CD14-positive monocyte (primary cell): ENCODE results near the gene ATP2B1. TPM values are rescaled to one million over a fixed set of nuclear protein-coding genes. Genes with fewer than 3 reads are reported as not detected.

ENCODE experiments used
- DNase-seq, 3 donors: peaks; one replicate each; pipeline ENCODE4 v3.0.0-alpha.2; 2011 to 2022
- H2AFZ ChIP-seq: 2 replicates; pipeline ENCODE4 v1.6.0; 2012; ENCODE audit warnings: mild to moderate bottlenecking, low read depth, low read length, inconsistent platforms; ENCODE audit not compliant: insufficient read depth, poor library complexity, severe bottlenecking
- H3K27ac ChIP-seq, 2 donors: 1 replicate in 1 of 2; 2 replicates in 1 of 2; pipeline ENCODE4 v1.5.1; 2012 to 2013; ENCODE audit warnings: low read length in 2 of 2, control low read depth in 1 of 2, inconsistent platforms in 1 of 2, low read depth in 1 of 2, mild to moderate bottlenecking in 1 of 2
- H3K27me3 ChIP-seq, 2 donors: one replicate each; pipeline versions ENCODE4 v1.6.0 to v1.6.1; 2011 to 2013; ENCODE audit warnings: low read length in 2 of 2; ENCODE audit not compliant: control insufficient read depth in 2 of 2, insufficient read depth in 2 of 2
- H3K36me3 ChIP-seq, 2 donors: replicated peaks in 1 of 2; 1 replicate in 1 of 2; 2 replicates in 1 of 2; pipeline versions ENCODE4 v1.5.1 to v1.6.1; 2012 to 2013; ENCODE audit warnings: low read length in 2 of 2, control low read depth in 1 of 2, inconsistent platforms in 1 of 2, mild to moderate bottlenecking in 1 of 2; ENCODE audit not compliant: insufficient read depth in 2 of 2, control insufficient read depth in 1 of 2
- H3K4me1 ChIP-seq, 2 donors: 1 replicate in 1 of 2; 2 replicates in 1 of 2; pipeline versions ENCODE4 v1.5.1 to v1.6.1; 2012 to 2013; ENCODE audit warnings: low read length in 2 of 2, control low read depth in 1 of 2, inconsistent platforms in 1 of 2, mild to moderate bottlenecking in 1 of 2, moderate library complexity in 1 of 2; ENCODE audit not compliant: insufficient read depth in 2 of 2, control insufficient read depth in 1 of 2
- H3K4me2 ChIP-seq: replicated peaks from 2 replicates; pipeline ENCODE3; 2012; ENCODE audit warnings: low read length, moderate library complexity, mild to moderate bottlenecking; ENCODE audit not compliant: poor library complexity, severe bottlenecking; ENCODE audit errors: extremely low read depth
- H3K4me3 ChIP-seq, 3 experiments: fragments of 200-600 bp in 1 of 3; sonication (generic) in 1 of 3; replicated peaks in 1 of 3; 1 replicate in 2 of 3; 2 replicates in 1 of 3; pipeline ENCODE4 v1.5.1; 2011 to 2013; ENCODE audit warnings: low read length in 3 of 3, mild to moderate bottlenecking in 3 of 3, control low read depth in 2 of 3, low read depth in 2 of 3, inconsistent platforms in 1 of 3, moderate library complexity in 1 of 3
- H3K79me2 ChIP-seq: 2 replicates; pipeline ENCODE4 v1.6.0; 2012; ENCODE audit warnings: mild to moderate bottlenecking, control low read depth, inconsistent platforms, low read length, moderate library complexity; ENCODE audit not compliant: insufficient read depth
- H3K9ac ChIP-seq: 2 replicates; pipeline ENCODE4 v1.6.0; 2017; ENCODE audit warnings: low read length, mild to moderate bottlenecking; ENCODE audit not compliant: insufficient read depth, poor library complexity, severe bottlenecking
- H3K9me3 ChIP-seq, 2 donors: replicated peaks in 1 of 2; 1 replicate in 1 of 2; 2 replicates in 1 of 2; pipeline versions ENCODE4 v1.5.1 to v1.6.1; 2012 to 2013; ENCODE audit warnings: low read length in 2 of 2, control low read depth in 1 of 2; ENCODE audit not compliant: control insufficient read depth in 1 of 2, insufficient read depth in 1 of 2
- H4K20me1 ChIP-seq: 2 replicates; pipeline ENCODE4 v1.6.0; 2012; ENCODE audit warnings: mild to moderate bottlenecking, low read length, control low read depth, moderate library complexity; ENCODE audit not compliant: insufficient read depth
- H3K27ac Mint-ChIP-seq, 7 donors: one replicate each; pipeline ENCODE4 v1.8.0; 2020; ENCODE audit warnings: mild to moderate bottlenecking in 7 of 7, mixed read lengths in 7 of 7, moderate library complexity in 6 of 7, inconsistent platforms in 2 of 7
- H3K27me3 Mint-ChIP-seq, 3 donors: one replicate each; pipeline ENCODE4 v1.8.0; 2021 to 2022; ENCODE audit warnings: low read depth in 3 of 3, mild to moderate bottlenecking in 3 of 3, mixed read lengths in 3 of 3, moderate library complexity in 3 of 3, inconsistent platforms in 1 of 3
- H3K36me3 Mint-ChIP-seq, 2 donors: one replicate each; pipeline ENCODE4 v1.8.0; 2020; ENCODE audit warnings: mixed read lengths in 2 of 2, inconsistent platforms in 1 of 2, mild to moderate bottlenecking in 1 of 2
- H3K4me1 Mint-ChIP-seq: one replicate; pipeline ENCODE4 v1.8.0; 2020; ENCODE audit warnings: mild to moderate bottlenecking, mixed read lengths
- H3K4me3 Mint-ChIP-seq, 2 donors: one replicate each; pipeline ENCODE4 v1.8.0; 2020; ENCODE audit warnings: mild to moderate bottlenecking in 2 of 2, mixed read lengths in 2 of 2, moderate library complexity in 1 of 2
- H3K9me3 Mint-ChIP-seq, 7 donors: one replicate each; pipeline ENCODE4 v1.8.0; 2020 to 2022; ENCODE audit warnings: mixed read lengths in 7 of 7, mild to moderate bottlenecking in 6 of 7, moderate library complexity in 6 of 7, inconsistent platforms in 2 of 7
- WGBS: methylation state at CpG from one replicate; pipeline ENCODE4 v1.1.5; 2013; ENCODE audit warnings: missing lambda C conversion rate; ENCODE audit not compliant: insufficient coverage; 5-methylcytosine and 5-hydroxymethylcytosine counted together
- intact Hi-C, 2 donors: fragments of 100-400 bp; cut with micrococcal nuclease; formaldehyde crosslinking; loops; one replicate each; pipeline versions ENCODE4 v1.15.0 to v1.15.1; 2023
- polyA plus RNA-seq, 3 donors: library from polyadenylated mRNA; depleted of rRNA in 1 of 3; unstranded in 2 of 3; stranded (reverse) in 1 of 3; fragments of 300-500 nt in 2 of 3; fragments of >200 nt in 1 of 3; fragmentation: Illumina TruSeq in 2 of 3; gene quantifications; 1 replicate in 2 of 3; 2 replicates in 1 of 3; pipeline ENCODE4 v1.2.3, GENCODE V29; 2012 to 2021
- TF ChIP-seq, protein P1 (sequence below): fragments of 200-600 bp; IDR thresholded peaks from one replicate; pipeline ENCODE4 v1.8.0; 2022; ENCODE audit warnings: antibody characterized with exemption, mild to moderate bottlenecking

Gene ATP2B1
- polyA plus RNA-seq, 3 donors, result 35.9 to 59.3 (median 53.9) TPM

DNA sequence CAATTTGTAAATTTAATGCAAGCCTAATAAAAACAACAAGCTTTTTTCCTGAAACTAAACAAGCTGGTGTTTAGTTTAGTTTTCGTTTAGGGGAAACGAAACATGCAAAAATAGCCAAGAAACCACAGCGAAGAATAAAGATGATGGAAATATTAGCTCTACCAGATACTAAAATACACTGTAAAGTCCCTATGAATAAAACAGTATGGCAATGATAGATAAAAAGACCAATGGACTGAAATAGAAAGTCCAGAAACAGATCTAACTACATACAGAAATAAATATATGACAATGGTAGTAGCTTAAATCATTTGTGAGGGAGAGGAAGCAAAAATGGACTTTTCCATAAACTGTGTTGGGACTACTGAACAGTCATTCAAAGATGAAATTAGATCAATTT, 26.4 kb downstream of the ATP2B1 start:
- Histone ChIP-seq H3K9ac (no peak overlapping the region), H3K4me3 (no peak overlapping the region), H3K79me2 (peaks cover 97% of the 10 kb centered on the region), H3K4me2 (no peak overlapping the region), H3K27me3 (no peaks in the 10 kb centered on the region), H2AFZ (no peak overlapping the region), H3K4me1 (no peaks in the 10 kb centered on the region), H4K20me1 (peaks cover 100% of the 10 kb centered on the region), H3K36me3 (no peaks in the 10 kb centered on the region), H3K9me3 (peaks cover 0 to 19% of the 10 kb centered on the region in 2 donors), H3K27ac (no peak overlapping the region)
- TF ChIP-seq, protein P1, sequence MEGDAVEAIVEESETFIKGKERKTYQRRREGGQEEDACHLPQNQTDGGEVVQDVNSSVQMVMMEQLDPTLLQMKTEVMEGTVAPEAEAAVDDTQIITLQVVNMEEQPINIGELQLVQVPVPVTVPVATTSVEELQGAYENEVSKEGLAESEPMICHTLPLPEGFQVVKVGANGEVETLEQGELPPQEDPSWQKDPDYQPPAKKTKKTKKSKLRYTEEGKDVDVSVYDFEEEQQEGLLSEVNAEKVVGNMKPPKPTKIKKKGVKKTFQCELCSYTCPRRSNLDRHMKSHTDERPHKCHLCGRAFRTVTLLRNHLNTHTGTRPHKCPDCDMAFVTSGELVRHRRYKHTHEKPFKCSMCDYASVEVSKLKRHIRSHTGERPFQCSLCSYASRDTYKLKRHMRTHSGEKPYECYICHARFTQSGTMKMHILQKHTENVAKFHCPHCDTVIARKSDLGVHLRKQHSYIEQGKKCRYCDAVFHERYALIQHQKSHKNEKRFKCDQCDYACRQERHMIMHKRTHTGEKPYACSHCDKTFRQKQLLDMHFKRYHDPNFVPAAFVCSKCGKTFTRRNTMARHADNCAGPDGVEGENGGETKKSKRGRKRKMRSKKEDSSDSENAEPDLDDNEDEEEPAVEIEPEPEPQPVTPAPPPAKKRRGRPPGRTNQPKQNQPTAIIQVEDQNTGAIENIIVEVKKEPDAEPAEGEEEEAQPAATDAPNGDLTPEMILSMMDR, result no peak
- H3K4me3 Mint-ChIP-seq, result no peak overlapping the region
- H3K27me3 Mint-ChIP-seq, result peaks cover 0 to 2% (median 0%) of the 10 kb centered on the region in 3 donors
- peaks cover 33 to 36% of the 10 kb centered on the region in 2 donors for H3K36me3 Mint-ChIP-seq
- H3K4me1 Mint-ChIP-seq, result peaks cover 10% of the 10 kb centered on the region
- WGBS, result no CpG with 5 or more reads among the region's 3 CpGs
- H3K9me3 Mint-ChIP-seq, result peaks cover 19 to 33% (median 22%) of the 10 kb centered on the region in 7 donors
- no peak for DNase-seq
- intact Hi-C loops, result no loop called here
- H3K27ac Mint-ChIP-seq, result no peak overlapping the region

DNA sequence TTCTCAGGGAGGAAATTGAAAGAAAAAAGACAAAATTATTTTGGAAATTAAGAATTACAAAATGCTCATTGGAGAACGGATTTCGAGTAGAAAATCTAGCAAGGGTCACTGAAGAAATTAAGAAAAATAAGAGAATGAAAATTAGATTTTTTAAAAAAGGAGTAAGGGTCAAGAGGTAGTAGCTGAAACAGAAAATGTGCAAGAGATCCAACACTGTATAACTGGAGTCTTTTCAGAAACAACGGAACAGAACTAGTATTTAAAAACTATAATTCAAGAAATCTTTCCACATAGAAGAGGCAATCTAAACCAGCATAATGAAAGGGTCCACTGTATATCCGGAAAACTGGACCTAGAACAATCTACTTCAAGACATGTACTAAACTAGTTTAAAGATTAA, 28.2 kb downstream of the ATP2B1 start:
- Mint-ChIP-seq H3K27me3 (peaks cover 0 to 2% (median 0%) of the 10 kb centered on the region in 3 donors), H3K27ac (peak overlapping the region in 2 of 7 donors; percentile 21 to 63), H3K9me3 (peaks cover 19 to 33% (median 22%) of the 10 kb centered on the region in 7 donors), H3K36me3 (peaks cover 32 to 39% of the 10 kb centered on the region in 2 donors), H3K4me1 (peaks cover 10% of the 10 kb centered on the region), H3K4me3 (no peak overlapping the region)
- no peak overlapping the region for H3K4me2 ChIP-seq
- H3K27ac ChIP-seq, result no peak overlapping the region
- no peaks in the 10 kb centered on the region for H3K27me3 ChIP-seq
- intact Hi-C loops, result no loop called here
- no peak overlapping the region for H3K4me3 ChIP-seq
- peaks cover 100% of the 10 kb centered on the region for H4K20me1 ChIP-seq
- H3K79me2 ChIP-seq, result peaks cover 96% of the 10 kb centered on the region
- H3K9ac ChIP-seq, result no peak overlapping the region
- H2AFZ ChIP-seq, result no peak overlapping the region
- H3K4me1 ChIP-seq, result no peaks in the 10 kb centered on the region
- WGBS, result 83% methylated on average over 3 of the region's 4 CpGs
- TF ChIP-seq, protein P1, result no peak
- peaks cover 0 to 19% of the 10 kb centered on the region in 2 donors for H3K9me3 ChIP-seq
- DNase-seq, result no peak
- no peaks in the 10 kb centered on the region for H3K36me3 ChIP-seq
